Measurements from ENCODE around the gene AK1. TPM values are rescaled to one million over a fixed set of nuclear protein-coding genes. Genes with fewer than 3 reads are reported as not detected.
A peak's percentile ranks its signal among the peaks of the same experiment; 100 is the strongest.

AK1 gene
- total RNA-seq (2021; fragmentation: NEBNext Ultra II Directional; extraction: Animal tissue kit (Norgen Biotek cat#: 25700)): 100 to 1,000 TPM; 109 to 130 (median 124) TPM
- long read RNA-seq, transcript AK1-203 (7 exons, 2,266 nt): major isoform, 102 of 118 reads
- long read RNA-seq, partial matches to known transcripts: 6 of 118 reads
- long read RNA-seq, other reads (novel, unspliced or antisense): 10 of 118 reads

GRCh38 chr9:127877566-127877998 is at the start of gene AK1:
TSS of gene AK1 (minus strand) at chr9:127877675. CDS start at chr9:127874617, 3,058 bp downstream.
- Mint-ChIP-seq H3K4me3 (peak within 1 kb of the TSS; percentile 94), H3K36me3 (ENCODE audit: low read depth) (no peaks in the 10 kb centered on the region), H3K9me3 (no peaks in the 10 kb centered on the region), H3K27ac (peak within 1 kb of the TSS; percentile 89), H3K27me3 (ENCODE audit: insufficient read depth) (peaks cover 2% of the 10 kb centered on the region; the same call in 1 of the 2 replicates), H3K4me1 (ENCODE audit: low read depth) (peaks cover 20% of the 10 kb centered on the region)
- peak; percentile 57 for DNase-seq
- no peak for TF ChIP-seq CTCF (IDR thresholded peaks at IDR 0.05)

- Mint-ChIP-seq H3K4me1 (ENCODE audit: low read depth) (peaks cover 52% of the 10 kb centered on the region), H3K9me3 (no peaks in the 10 kb centered on the region)
These were observed 49.4 kb upstream of the AK1 start for GRCh38 chr9:127926906-127927200.

GRCh38 chr9:127925959-127926905 is 48.8 kb upstream of the AK1 start:
- TF ChIP-seq CTCF (IDR thresholded peaks at IDR 0.05): no peak
- no peak overlapping the region for H3K4me3 Mint-ChIP-seq
- H3K36me3 Mint-ChIP-seq (ENCODE audit: low read depth): peaks cover 5% of the 10 kb centered on the region; the same call in 1 of the 2 replicates
- no peak for DNase-seq
- peaks cover 52% of the 10 kb centered on the region for H3K4me1 Mint-ChIP-seq (ENCODE audit: low read depth)
- H3K27ac Mint-ChIP-seq: peak overlapping the region; percentile 49
- H3K27me3 Mint-ChIP-seq (ENCODE audit: insufficient read depth): peaks cover 4% of the 10 kb centered on the region
- no peaks in the 10 kb centered on the region for H3K9me3 Mint-ChIP-seq

More at GRCh38 chr9:127926906-127927200, 49.4 kb upstream of the AK1 start:
- DNase-seq: no peak
- H3K36me3 Mint-ChIP-seq (ENCODE audit: low read depth): peaks cover 5% of the 10 kb centered on the region; the same call in 1 of the 2 replicates
- TF ChIP-seq CTCF (IDR thresholded peaks at IDR 0.05): no peak
- H3K27me3 Mint-ChIP-seq (ENCODE audit: insufficient read depth): peaks cover 4% of the 10 kb centered on the region
- H3K4me3 Mint-ChIP-seq: peak overlapping the region; percentile 67
- no peak overlapping the region for H3K27ac Mint-ChIP-seq

- no peak for DNase-seq
- TF ChIP-seq CTCF (IDR thresholded peaks at IDR 0.05): no peak
- Mint-ChIP-seq H3K27ac (peak overlapping the region; percentile 97), H3K27me3 (ENCODE audit: insufficient read depth) (peaks cover 4% of the 10 kb centered on the region), H3K4me1 (ENCODE audit: low read depth) (peaks cover 53% of the 10 kb centered on the region), H3K36me3 (ENCODE audit: low read depth) (peaks cover 5% of the 10 kb centered on the region; the same call in 1 of the 2 replicates), H3K9me3 (no peaks in the 10 kb centered on the region), H3K4me3 (no peak overlapping the region)
These were observed 47.4 kb upstream of the AK1 start for GRCh38 chr9:127924736-127925444.

- DNase-seq: peak; percentile 96
- TF ChIP-seq CTCF (IDR thresholded peaks at IDR 0.05): no peak
- H3K27me3 Mint-ChIP-seq (ENCODE audit: insufficient read depth): peaks cover 2% of the 10 kb centered on the region
- peaks cover 59% of the 10 kb centered on the region for H3K4me1 Mint-ChIP-seq (ENCODE audit: low read depth)
- H3K9me3 Mint-ChIP-seq: no peaks in the 10 kb centered on the region
- peak overlapping the region; percentile 97 for H3K27ac Mint-ChIP-seq
- peaks cover 5% of the 10 kb centered on the region; the same call in 1 of the 2 replicates for H3K36me3 Mint-ChIP-seq (ENCODE audit: low read depth)
- H3K4me3 Mint-ChIP-seq: peak overlapping the region; percentile 31
These were observed 46.3 kb upstream of the AK1 start for GRCh38 chr9:127923771-127924170.
